Measurements from ENCODE around the gene BBOX1.

The BBOX1 gene

DNA sequence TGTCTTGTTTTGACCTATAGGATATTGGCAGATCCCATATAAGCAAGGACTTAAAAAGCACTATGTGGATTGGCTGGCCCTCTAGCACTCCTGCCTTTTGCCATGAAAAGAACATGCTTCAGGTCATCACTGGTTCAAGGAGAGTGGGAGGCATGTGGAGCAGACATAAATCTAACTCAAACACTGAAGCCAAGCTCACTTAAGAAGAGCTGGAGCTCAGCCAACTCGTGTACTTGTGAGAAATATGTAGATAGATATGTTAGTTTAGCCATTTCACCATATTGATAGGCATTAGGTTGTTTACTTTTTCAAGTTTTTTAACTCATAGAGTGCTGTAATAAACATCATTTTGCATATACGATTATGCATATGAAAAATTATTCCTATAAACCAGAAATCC is 19.9 kb upstream of the BBOX1 start:
- H3K4me3 ChIP-seq (ENCODE audit: insufficient read depth in 1 of 2, low read depth in 1 of 2, low read length in 2 of 2), result no peak overlapping the region
- H3K23ac ChIP-seq (ENCODE audit: low read length in 2 of 2), result no peak overlapping the region
- no peaks in the 10 kb centered on the region for H3K27me3 ChIP-seq (ENCODE audit: control insufficient read depth in 1 of 2, insufficient read depth in 1 of 2, low read length in 2 of 2)
- H3K4me2 ChIP-seq (ENCODE audit: low read length, poor library complexity, severe bottlenecking), result no peak overlapping the region
- H2BK12ac ChIP-seq (ENCODE audit: low read length in 2 of 2), result no peak overlapping the region
- WGBS, result no CpG with 5 or more reads among the region's 2 CpGs
- no peak overlapping the region for H4K91ac ChIP-seq (ENCODE audit: low read length)
- no peak overlapping the region for H3K18ac ChIP-seq (ENCODE audit: low read depth in 1 of 2, low read length in 2 of 2)
- no peak overlapping the region for H3K27ac ChIP-seq (ENCODE audit: low read length, poor library complexity, severe bottlenecking)
- H2AK5ac ChIP-seq (ENCODE audit: low read length, severe bottlenecking), result no peak overlapping the region
- H3K9ac ChIP-seq (ENCODE audit: low read length), result no peak overlapping the region
- H4K8ac ChIP-seq (ENCODE audit: low read length), result no peak overlapping the region
- H2BK15ac ChIP-seq (ENCODE audit: low read depth, poor library complexity, severe bottlenecking), result no peak overlapping the region
- no peaks in the 10 kb centered on the region for H3K9me3 ChIP-seq (ENCODE audit: control insufficient read depth, low read length)
- H3K79me1 ChIP-seq (replicated peaks; ENCODE audit: low read length, poor library complexity, severe bottlenecking), result no peaks in the 10 kb centered on the region
- H2BK120ac ChIP-seq (ENCODE audit: low read depth, low read length), result no peak overlapping the region
- H3K36me3 ChIP-seq (ENCODE audit: control insufficient read depth in 1 of 2, insufficient read depth in 2 of 2, low read depth in 1 of 2, low read length in 2 of 2), result no peaks in the 10 kb centered on the region
- H3K4ac ChIP-seq (ENCODE audit: low read depth in 1 of 2, low read length in 2 of 2), result no peak overlapping the region
- no peak overlapping the region for H3K14ac ChIP-seq (ENCODE audit: low read length in 2 of 2)
- H2AFZ ChIP-seq (ENCODE audit: low read depth, low read length), result no peak overlapping the region
- no peak for DNase-seq
- no peaks in the 10 kb centered on the region for H3K4me1 ChIP-seq (ENCODE audit: control insufficient read depth, insufficient read depth, low read depth, low read length)
- no peak overlapping the region for H2BK5ac ChIP-seq (ENCODE audit: low read depth, low read length, poor library complexity, severe bottlenecking)

DNA sequence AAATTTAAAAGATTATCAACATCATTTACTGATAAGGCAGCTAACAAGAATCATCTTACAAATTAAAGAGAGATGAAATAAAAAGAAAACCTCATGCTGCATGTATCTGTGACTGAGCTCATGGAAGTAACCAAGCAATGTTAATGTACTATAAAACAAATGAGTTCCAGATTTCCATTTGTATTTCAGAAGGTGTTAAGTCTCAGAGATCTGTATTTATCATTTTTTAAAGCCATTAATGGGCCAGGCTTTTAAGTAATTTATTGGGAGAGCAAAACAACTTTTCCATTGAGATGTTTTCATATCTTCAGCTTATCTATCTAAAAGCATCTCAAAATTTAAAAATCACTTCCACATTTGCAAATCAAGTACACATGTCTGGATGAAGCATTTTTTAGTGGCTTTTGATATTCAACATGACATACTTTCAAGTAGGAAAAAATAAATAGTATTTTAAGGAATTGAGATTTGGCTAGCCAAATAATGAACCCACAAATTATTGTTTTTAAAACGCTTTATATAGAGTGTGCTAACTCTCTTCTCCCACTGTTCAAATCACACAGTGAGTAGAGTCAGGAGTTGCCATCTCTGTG is 17.9 kb upstream of the BBOX1 start:
- no peaks in the 10 kb centered on the region for H3K36me3 ChIP-seq (ENCODE audit: control insufficient read depth in 1 of 2, insufficient read depth in 2 of 2, low read depth in 1 of 2, low read length in 2 of 2)
- no peak overlapping the region for H3K4me3 ChIP-seq (ENCODE audit: insufficient read depth in 1 of 2, low read depth in 1 of 2, low read length in 2 of 2)
- H3K18ac ChIP-seq (ENCODE audit: low read depth in 1 of 2, low read length in 2 of 2), result no peak overlapping the region
- H3K27me3 ChIP-seq (ENCODE audit: control insufficient read depth in 1 of 2, insufficient read depth in 1 of 2, low read length in 2 of 2), result no peaks in the 10 kb centered on the region
- H3K4me2 ChIP-seq (ENCODE audit: low read length, poor library complexity, severe bottlenecking), result no peak overlapping the region
- no peak overlapping the region for H2BK120ac ChIP-seq (ENCODE audit: low read depth, low read length)
- no peak overlapping the region for H4K8ac ChIP-seq (ENCODE audit: low read length)
- H2BK5ac ChIP-seq (ENCODE audit: low read depth, low read length, poor library complexity, severe bottlenecking), result no peak overlapping the region
- no peaks in the 10 kb centered on the region for H3K4me1 ChIP-seq (ENCODE audit: control insufficient read depth, insufficient read depth, low read depth, low read length)
- H2BK12ac ChIP-seq (ENCODE audit: low read length in 2 of 2), result no peak overlapping the region
- H3K4ac ChIP-seq (ENCODE audit: low read depth in 1 of 2, low read length in 2 of 2), result no peak overlapping the region
- no peak overlapping the region for H3K27ac ChIP-seq (ENCODE audit: low read length, poor library complexity, severe bottlenecking)
- H2BK15ac ChIP-seq (ENCODE audit: low read depth, poor library complexity, severe bottlenecking), result no peak overlapping the region
- H2AK5ac ChIP-seq (ENCODE audit: low read length, severe bottlenecking), result no peak overlapping the region
- no peak overlapping the region for H3K9ac ChIP-seq (ENCODE audit: low read length)
- WGBS, result 100% methylated on average over 1 of the region's 1 CpG
- no peak overlapping the region for H3K14ac ChIP-seq (ENCODE audit: low read length in 2 of 2)
- no peaks in the 10 kb centered on the region for H3K9me3 ChIP-seq (ENCODE audit: control insufficient read depth, low read length)
- no peak overlapping the region for H4K91ac ChIP-seq (ENCODE audit: low read length)
- H3K23ac ChIP-seq (ENCODE audit: low read length in 2 of 2), result no peak overlapping the region
- H3K79me1 ChIP-seq (replicated peaks; ENCODE audit: low read length, poor library complexity, severe bottlenecking), result no peaks in the 10 kb centered on the region
- no peak for DNase-seq
- no peak overlapping the region for H2AFZ ChIP-seq (ENCODE audit: low read depth, low read length)

DNA sequence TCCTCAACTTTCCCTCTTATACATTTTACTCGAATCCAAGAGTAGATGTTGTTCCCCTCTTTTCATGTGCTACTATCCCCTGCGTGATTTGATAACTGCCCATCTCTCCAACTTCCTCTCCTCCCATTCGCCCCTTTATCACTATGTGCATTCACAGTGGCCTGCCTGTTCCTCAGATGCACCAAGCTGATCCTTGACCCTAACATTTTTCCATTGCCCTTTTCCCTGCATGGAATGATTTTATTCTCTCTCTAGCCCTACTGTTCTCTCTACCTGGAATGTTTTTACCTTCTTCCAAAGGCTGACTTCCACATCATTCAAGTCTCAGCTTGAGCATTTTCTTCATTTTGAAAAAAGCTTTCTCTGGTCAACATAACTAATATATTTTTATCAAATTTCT is 15.8 kb upstream of the BBOX1 start:
- no peak for DNase-seq
- no peaks in the 10 kb centered on the region for H3K36me3 ChIP-seq (ENCODE audit: control insufficient read depth in 1 of 2, insufficient read depth in 2 of 2, low read depth in 1 of 2, low read length in 2 of 2)
- no peak overlapping the region for H2BK12ac ChIP-seq (ENCODE audit: low read length in 2 of 2)
- no peaks in the 10 kb centered on the region for H3K4me1 ChIP-seq (ENCODE audit: control insufficient read depth, insufficient read depth, low read depth, low read length)
- H2AFZ ChIP-seq (ENCODE audit: low read depth, low read length), result no peak overlapping the region
- no peak overlapping the region for H2AK5ac ChIP-seq (ENCODE audit: low read length, severe bottlenecking)
- WGBS, result 92% methylated on average over 3 of the region's 3 CpGs
- no peak overlapping the region for H3K27ac ChIP-seq (ENCODE audit: low read length, poor library complexity, severe bottlenecking)
- H2BK15ac ChIP-seq (ENCODE audit: low read depth, poor library complexity, severe bottlenecking), result no peak overlapping the region
- H3K9me3 ChIP-seq (ENCODE audit: control insufficient read depth, low read length), result no peaks in the 10 kb centered on the region
- H3K4me2 ChIP-seq (ENCODE audit: low read length, poor library complexity, severe bottlenecking), result no peak overlapping the region
- H3K79me1 ChIP-seq (replicated peaks; ENCODE audit: low read length, poor library complexity, severe bottlenecking), result no peaks in the 10 kb centered on the region
- no peak overlapping the region for H4K91ac ChIP-seq (ENCODE audit: low read length)
- no peak overlapping the region for H4K8ac ChIP-seq (ENCODE audit: low read length)
- H3K4me3 ChIP-seq (ENCODE audit: insufficient read depth in 1 of 2, low read depth in 1 of 2, low read length in 2 of 2), result no peak overlapping the region
- no peak overlapping the region for H3K14ac ChIP-seq (ENCODE audit: low read length in 2 of 2)
- no peak overlapping the region for H3K18ac ChIP-seq (ENCODE audit: low read depth in 1 of 2, low read length in 2 of 2)
- H3K27me3 ChIP-seq (ENCODE audit: control insufficient read depth in 1 of 2, insufficient read depth in 1 of 2, low read length in 2 of 2), result no peaks in the 10 kb centered on the region
- H2BK120ac ChIP-seq (ENCODE audit: low read depth, low read length), result no peak overlapping the region
- no peak overlapping the region for H3K23ac ChIP-seq (ENCODE audit: low read length in 2 of 2)
- no peak overlapping the region for H2BK5ac ChIP-seq (ENCODE audit: low read depth, low read length, poor library complexity, severe bottlenecking)
- no peak overlapping the region for H3K4ac ChIP-seq (ENCODE audit: low read depth in 1 of 2, low read length in 2 of 2)
- H3K9ac ChIP-seq (ENCODE audit: low read length), result no peak overlapping the region

DNA sequence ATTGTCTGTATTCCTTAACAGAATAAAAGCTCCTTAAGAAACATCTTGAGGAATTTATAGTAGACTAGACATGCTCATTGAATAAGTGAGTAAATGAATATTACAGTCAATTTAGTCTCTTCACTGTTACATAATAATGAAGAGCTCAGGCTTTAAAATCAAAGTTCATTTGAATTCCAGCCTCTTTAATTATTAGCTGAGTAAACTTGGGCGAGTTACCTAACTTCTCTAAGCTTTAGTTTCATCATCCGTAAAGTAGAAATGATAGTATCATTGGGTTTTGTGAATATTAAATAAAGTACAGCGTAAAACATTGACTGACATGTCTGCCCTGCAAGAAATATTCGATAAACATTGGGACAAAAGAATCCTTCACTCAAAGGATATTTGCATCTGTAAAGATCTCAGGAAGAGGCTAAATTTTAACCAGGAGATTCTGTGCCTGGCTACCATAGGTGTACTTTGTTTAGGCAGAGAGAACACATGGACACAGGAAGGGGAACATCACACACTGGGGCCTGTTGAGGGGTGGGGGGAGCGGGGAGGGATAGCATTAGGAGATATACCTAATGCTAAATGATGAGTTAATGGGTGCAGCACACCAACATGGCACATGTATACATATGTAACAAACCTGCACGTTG is 15.2 kb upstream of the BBOX1 start:
- Histone ChIP-seq H2BK5ac (ENCODE audit: low read depth, low read length, poor library complexity, severe bottlenecking) (no peak overlapping the region), H3K36me3 (ENCODE audit: control insufficient read depth in 1 of 2, insufficient read depth in 2 of 2, low read depth in 1 of 2, low read length in 2 of 2) (no peaks in the 10 kb centered on the region), H4K8ac (ENCODE audit: low read length) (no peak overlapping the region), H2BK120ac (ENCODE audit: low read depth, low read length) (no peak overlapping the region), H2AK5ac (ENCODE audit: low read length, severe bottlenecking) (no peak overlapping the region), H3K27me3 (ENCODE audit: control insufficient read depth in 1 of 2, insufficient read depth in 1 of 2, low read length in 2 of 2) (no peaks in the 10 kb centered on the region), H3K4ac (ENCODE audit: low read depth in 1 of 2, low read length in 2 of 2) (no peak overlapping the region), H3K9me3 (ENCODE audit: control insufficient read depth, low read length) (no peaks in the 10 kb centered on the region), H3K4me1 (ENCODE audit: control insufficient read depth, insufficient read depth, low read depth, low read length) (no peaks in the 10 kb centered on the region), H3K18ac (ENCODE audit: low read depth in 1 of 2, low read length in 2 of 2) (no peak overlapping the region), H4K91ac (ENCODE audit: low read length) (no peak overlapping the region), H3K4me3 (ENCODE audit: insufficient read depth in 1 of 2, low read depth in 1 of 2, low read length in 2 of 2) (no peak overlapping the region), H3K27ac (ENCODE audit: low read length, poor library complexity, severe bottlenecking) (no peak overlapping the region), H2BK15ac (ENCODE audit: low read depth, poor library complexity, severe bottlenecking) (no peak overlapping the region), H2AFZ (ENCODE audit: low read depth, low read length) (no peak overlapping the region), H3K79me1 (replicated peaks; ENCODE audit: low read length, poor library complexity, severe bottlenecking) (no peaks in the 10 kb centered on the region), H3K4me2 (ENCODE audit: low read length, poor library complexity, severe bottlenecking) (no peak overlapping the region), H3K14ac (ENCODE audit: low read length in 2 of 2) (no peak overlapping the region), H2BK12ac (ENCODE audit: low read length in 2 of 2) (no peak overlapping the region), H3K23ac (ENCODE audit: low read length in 2 of 2) (no peak overlapping the region), H3K9ac (ENCODE audit: low read length) (no peak overlapping the region)
- DNase-seq, result no peak
- WGBS, result 95% methylated on average over 3 of the region's 6 CpGs

All from mesenchymal stem cell (in vitro differentiated cells and primary cell).